GM08714 (cell line): ENCODE measurements around the gene ZNF443.
A peak's percentile ranks its signal among the peaks of the same experiment; 100 is the strongest.
"Not testable (repeated sequence)": the region's sequence is repeated elsewhere in the genome, so short reads cannot be mapped to it uniquely, and the experiment has no call there.

Source experiments
- H3K4me3 ChIP-seq: fragments of 200-500 bp; sonication (Bioruptor generic); 2 replicates; pipeline ENCODE4 v1.5.1; 2014; ENCODE audit warnings: mild to moderate bottlenecking, low read length, inconsistent platforms
- ZNF274 ChIP-seq: IDR thresholded peaks from 2 replicates; pipeline ENCODE4 v1.6.1; 2012; ENCODE audit warnings: mild to moderate bottlenecking, low read depth, low read length

Gene ZNF443

DNA sequence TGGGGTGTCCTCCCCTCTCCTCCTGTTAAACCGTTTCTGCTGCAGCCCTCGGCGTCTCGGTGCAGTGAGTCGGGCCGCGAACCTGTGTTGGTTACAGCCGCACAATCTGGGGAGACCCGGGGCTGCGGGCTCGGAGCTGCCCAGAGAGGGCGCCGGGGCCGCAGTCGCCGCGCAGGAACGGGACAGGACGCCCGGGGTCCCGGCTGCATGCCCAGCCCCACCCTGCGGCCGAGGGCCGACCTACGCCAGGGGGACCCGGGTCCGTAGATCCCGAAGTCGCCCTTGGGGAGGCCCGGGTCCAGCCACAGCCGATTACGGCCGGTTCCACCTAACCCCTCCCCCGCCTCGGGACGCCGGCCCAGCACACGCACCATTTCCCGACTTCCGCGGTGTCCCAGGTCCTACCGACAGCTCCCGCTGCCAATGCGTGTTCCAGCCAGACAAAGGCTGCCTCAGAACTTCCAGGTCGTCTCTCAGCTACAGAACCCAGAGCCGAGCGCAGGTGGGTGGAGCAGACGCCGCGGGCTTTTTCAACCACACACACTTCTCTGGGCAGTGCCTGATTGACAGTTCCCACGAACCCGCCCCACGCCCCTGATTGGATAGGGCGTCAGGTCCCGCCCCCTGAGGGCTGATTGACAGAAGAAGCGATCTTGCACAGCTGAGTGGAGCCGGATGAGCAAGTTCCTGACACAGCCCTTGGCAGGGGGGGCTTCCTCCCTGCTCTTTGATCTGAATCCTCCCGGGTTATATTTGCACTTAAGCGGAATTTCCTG is at the start of gene ZNF443:
TSS of gene ZNF443 (minus strand) at position 481 of the 776 bp plus-strand sequence. CDS start at position 374, 107 bp downstream.
- no peak for TF ChIP-seq ZNF274
- peak within 1 kb of the TSS; percentile 94 for H3K4me3 ChIP-seq

- not testable (repeated sequence) for H3K4me3 ChIP-seq
Observed at GRCh38 chr19:12486265-12486783, 45.5 kb upstream of the ZNF443 start.

- no peak overlapping the region for H3K4me3 ChIP-seq
- TF ChIP-seq ZNF274: no peak
Observed at GRCh38 chr19:12485571-12485970, 44.8 kb upstream of the ZNF443 start.

DNA sequence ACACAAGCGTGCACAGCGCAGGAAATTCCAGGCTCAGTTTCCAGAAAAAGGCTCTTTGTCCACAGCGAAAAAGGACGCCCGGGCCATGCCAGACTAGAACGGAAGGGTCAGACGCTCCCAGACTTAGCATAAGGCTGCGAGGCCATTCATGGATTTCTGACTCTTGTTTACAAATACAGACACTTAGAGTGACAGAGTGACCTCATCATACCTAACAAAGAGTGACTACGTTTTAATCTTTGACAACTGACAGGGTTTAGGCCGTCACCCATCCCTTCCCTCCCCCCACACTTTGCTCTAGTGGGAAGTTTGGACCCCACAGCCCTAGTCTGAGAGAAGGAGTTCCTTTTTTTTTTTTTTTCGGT is 44.2 kb upstream of the ZNF443 start:
- H3K4me3 ChIP-seq: peak overlapping the region; percentile 61; the same call in 1 of the 2 replicates

GRCh38 chr19:12484371-12485051 is 43.7 kb upstream of the ZNF443 start, which contains the start of gene ZNF709:
ZNF709 (minus strand) TSS chr19:12484816; CDS start chr19:12484657, 159 bp downstream.
- H3K4me3 ChIP-seq: peak within 1 kb of the TSS; percentile 61
- TF ChIP-seq ZNF274: no peak

More for the DNA sequence above, 44.2 kb upstream of the ZNF443 start:
- TF ChIP-seq ZNF274: no peak

DNA sequence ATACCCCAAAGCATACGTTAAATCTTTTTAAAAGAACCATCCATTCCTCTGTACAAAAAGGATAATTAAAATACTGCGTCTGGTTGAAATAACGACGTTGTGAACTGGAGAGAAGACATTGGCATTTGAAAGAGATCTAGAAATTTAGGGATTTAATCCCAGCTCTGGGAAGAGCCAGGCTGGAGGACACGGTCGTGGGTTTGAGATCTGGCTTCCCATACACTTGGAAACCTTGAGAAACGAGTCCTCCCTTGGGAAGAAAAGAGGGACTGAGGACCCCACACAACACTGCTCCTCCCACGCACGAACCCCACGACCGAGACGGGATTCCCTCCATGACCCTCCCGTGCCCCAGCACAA is 43.2 kb upstream of the ZNF443 start:
- H3K4me3 ChIP-seq: peak overlapping the region; percentile 61

DNA sequence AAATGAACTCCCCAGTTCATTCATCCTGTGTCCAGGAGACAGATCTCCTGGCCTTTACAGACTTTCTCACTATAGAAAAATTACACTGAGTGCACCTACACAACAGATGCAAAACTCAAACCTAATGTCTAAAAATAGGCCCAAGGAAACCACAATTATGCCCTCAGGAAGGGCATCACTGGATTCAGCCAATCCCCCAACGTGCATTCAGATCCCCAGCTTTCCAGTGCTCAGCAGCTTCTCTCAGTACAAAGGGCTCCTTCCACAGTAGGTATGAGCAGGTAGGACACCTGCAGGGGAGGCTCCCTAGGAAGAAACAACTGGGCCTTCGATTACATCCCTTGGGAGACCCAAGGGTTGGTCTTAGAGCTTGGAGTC is 41.7 kb upstream of the ZNF443 start:
- peak overlapping the region; percentile 34; the same call in 1 of the 2 replicates for H3K4me3 ChIP-seq
- no peak for TF ChIP-seq ZNF274

More for the DNA sequence above, 43.2 kb upstream of the ZNF443 start:
- no peak for TF ChIP-seq ZNF274

- H3K4me3 ChIP-seq: peak overlapping the region; percentile 34; the same call in 1 of the 2 replicates
- TF ChIP-seq ZNF274: no peak
Observed at GRCh38 chr19:12481781-12482508, 41.1 kb upstream of the ZNF443 start.

DNA sequence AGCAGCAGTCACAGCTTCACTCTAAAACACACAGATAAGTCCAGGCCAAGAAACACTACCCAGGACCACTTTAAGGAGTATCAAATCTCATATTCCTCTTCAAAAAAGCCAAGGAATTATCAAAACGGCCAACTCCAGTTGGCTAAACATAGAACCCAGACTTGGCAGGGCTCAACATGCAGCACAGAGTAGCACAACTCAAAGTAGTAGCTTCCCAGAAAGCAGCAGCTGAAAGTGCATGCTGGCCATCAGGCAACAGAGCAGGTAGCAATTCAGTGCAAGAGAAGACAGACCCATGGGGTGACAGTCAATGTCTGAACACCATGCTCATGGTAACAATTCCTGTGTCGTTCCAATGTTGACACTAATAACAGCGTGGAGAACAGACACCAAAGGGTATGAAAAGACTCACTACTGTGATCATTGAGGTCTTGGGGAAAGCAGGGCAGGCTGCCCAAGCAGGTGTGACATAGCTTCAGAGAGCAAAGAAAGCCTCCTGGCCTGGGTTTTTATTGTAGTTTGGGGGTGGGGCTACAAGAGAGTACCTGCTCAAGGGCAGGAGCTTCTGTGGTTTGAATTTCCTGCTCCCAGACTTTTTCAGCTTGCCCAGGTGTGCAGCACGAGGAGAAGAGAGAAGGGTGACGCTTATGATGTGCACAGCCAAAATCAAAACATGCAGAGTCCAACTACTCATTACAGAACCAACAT is 37.6 kb upstream of the ZNF443 start:
- no peak overlapping the region for H3K4me3 ChIP-seq
- TF ChIP-seq ZNF274: no peak

DNA sequence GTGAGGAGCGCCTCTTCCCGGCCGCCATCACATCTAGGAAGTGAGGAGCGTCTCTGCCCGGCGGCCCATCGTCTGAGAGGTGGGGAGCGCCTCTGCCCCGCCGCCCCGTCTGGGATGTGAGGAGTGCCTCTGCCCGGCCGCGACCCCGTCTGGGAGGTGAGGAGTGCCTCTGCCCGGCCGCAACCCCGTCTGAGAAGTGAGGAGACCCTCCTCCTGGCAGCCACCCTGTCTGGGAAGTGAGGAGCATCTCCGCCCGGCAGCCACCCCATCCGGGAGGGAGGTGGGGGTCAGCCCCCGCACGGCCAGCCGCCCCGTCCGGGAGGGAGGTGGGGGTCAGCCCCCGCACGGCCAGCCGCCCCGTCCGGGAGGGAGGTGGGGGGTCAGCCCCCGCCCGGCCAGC is 26.8 kb upstream of the ZNF443 start:
- not testable (repeated sequence) for H3K4me3 ChIP-seq

- peak; percentile 64 for TF ChIP-seq ZNF274
- H3K4me3 ChIP-seq: no peak overlapping the region
Observed at GRCh38 chr19:12465211-12465610, 24.4 kb upstream of the ZNF443 start.

DNA sequence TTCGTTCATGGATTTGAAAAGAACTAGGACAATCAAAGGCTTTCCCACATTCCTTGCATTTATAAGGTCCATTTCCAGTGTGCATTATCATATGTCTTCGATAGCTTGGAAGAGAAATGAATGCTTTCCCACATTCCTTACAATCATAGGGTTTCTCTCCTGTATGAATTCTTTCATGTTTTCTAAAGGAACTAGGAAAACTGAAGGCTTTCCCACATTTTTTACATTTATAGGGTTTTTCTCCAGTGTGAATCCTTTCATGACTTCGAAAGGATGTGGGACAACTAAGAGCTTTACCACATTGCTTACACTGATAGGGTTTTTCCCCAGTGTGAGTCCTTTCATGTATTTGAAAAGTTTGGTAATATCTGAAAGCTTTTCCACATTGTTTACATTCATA is 23.9 kb upstream of the ZNF443 start:
- H3K4me3 ChIP-seq: no peak overlapping the region
- no peak for TF ChIP-seq ZNF274

DNA sequence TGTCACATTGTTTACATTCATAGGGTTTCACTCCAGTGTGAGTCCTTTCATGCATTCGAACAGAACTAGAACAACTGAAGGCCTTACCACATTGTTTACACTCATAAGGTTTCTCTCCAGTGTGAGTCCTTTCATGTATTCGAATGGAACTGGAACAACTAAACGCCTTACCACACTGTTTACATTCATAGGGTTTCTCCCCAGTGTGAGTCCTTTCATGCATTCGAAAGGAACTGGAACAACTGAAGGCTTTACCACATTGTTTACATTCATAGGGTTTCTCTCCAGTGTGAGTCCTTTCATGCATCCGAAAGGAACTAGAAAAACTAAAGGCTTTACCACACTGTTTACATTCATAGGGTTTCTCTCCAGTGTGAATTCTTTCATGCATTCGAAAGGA is 23.3 kb upstream of the ZNF443 start:
- H3K4me3 ChIP-seq: not testable (repeated sequence)
- peak; percentile 67 for TF ChIP-seq ZNF274

GRCh38 chr19:12453495-12453894 is 12.7 kb upstream of the ZNF443 start:
- no peak overlapping the region for H3K4me3 ChIP-seq
- no peak for TF ChIP-seq ZNF274
